Measurements from ENCODE around the gene USE1. TPM values are rescaled to one million over a fixed set of nuclear protein-coding genes. Genes with fewer than 3 reads are reported as not detected.

USE1 gene
- total RNA-seq, 1 experiment from 2014 or later, result 26.2 TPM

- intact Hi-C loops (cut with micrococcal nuclease; ENCODE audit: unreplicated experiment) (no loop called here), in situ Hi-C loops (cut with HindIII; ENCODE audit: low pct_unique_long_range_greater_than_20kb, low sequenced_read_pairs) (no loop called here)
- DNase-seq (ENCODE audit: low read depth, low spot score) (no peak), ATAC-seq (no peak)
- ChIA-PET POLR2A (no interaction called here), CTCF (no interaction called here)
- H3K36me3 ChIP-seq (ENCODE audit: control insufficient read depth, insufficient read depth, low read length), result no peaks in the 10 kb centered on the region; the same call in 1 of the 2 replicates
- H3K4me1 ChIP-seq (ENCODE audit: control insufficient read depth, insufficient read depth, low read length), result no peaks in the 10 kb centered on the region
- BruUV-seq (replicated peaks), result no TSS peak
- no peak overlapping the region for H3K4me3 ChIP-seq (ENCODE audit: low read depth in 2 of 2, low read length in 2 of 2)
- no peaks in the 10 kb centered on the region for H3K27me3 ChIP-seq (ENCODE audit: control insufficient read depth, insufficient read depth, low read length)
- H3K27ac ChIP-seq (ENCODE audit: low read length), result no peak overlapping the region
- TF ChIP-seq, protein P1, sequence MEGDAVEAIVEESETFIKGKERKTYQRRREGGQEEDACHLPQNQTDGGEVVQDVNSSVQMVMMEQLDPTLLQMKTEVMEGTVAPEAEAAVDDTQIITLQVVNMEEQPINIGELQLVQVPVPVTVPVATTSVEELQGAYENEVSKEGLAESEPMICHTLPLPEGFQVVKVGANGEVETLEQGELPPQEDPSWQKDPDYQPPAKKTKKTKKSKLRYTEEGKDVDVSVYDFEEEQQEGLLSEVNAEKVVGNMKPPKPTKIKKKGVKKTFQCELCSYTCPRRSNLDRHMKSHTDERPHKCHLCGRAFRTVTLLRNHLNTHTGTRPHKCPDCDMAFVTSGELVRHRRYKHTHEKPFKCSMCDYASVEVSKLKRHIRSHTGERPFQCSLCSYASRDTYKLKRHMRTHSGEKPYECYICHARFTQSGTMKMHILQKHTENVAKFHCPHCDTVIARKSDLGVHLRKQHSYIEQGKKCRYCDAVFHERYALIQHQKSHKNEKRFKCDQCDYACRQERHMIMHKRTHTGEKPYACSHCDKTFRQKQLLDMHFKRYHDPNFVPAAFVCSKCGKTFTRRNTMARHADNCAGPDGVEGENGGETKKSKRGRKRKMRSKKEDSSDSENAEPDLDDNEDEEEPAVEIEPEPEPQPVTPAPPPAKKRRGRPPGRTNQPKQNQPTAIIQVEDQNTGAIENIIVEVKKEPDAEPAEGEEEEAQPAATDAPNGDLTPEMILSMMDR (IDR thresholded peaks at IDR 0.05), result no peak
- TF ChIP-seq, protein P2, sequence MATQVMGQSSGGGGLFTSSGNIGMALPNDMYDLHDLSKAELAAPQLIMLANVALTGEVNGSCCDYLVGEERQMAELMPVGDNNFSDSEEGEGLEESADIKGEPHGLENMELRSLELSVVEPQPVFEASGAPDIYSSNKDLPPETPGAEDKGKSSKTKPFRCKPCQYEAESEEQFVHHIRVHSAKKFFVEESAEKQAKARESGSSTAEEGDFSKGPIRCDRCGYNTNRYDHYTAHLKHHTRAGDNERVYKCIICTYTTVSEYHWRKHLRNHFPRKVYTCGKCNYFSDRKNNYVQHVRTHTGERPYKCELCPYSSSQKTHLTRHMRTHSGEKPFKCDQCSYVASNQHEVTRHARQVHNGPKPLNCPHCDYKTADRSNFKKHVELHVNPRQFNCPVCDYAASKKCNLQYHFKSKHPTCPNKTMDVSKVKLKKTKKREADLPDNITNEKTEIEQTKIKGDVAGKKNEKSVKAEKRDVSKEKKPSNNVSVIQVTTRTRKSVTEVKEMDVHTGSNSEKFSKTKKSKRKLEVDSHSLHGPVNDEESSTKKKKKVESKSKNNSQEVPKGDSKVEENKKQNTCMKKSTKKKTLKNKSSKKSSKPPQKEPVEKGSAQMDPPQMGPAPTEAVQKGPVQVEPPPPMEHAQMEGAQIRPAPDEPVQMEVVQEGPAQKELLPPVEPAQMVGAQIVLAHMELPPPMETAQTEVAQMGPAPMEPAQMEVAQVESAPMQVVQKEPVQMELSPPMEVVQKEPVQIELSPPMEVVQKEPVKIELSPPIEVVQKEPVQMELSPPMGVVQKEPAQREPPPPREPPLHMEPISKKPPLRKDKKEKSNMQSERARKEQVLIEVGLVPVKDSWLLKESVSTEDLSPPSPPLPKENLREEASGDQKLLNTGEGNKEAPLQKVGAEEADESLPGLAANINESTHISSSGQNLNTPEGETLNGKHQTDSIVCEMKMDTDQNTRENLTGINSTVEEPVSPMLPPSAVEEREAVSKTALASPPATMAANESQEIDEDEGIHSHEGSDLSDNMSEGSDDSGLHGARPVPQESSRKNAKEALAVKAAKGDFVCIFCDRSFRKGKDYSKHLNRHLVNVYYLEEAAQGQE (IDR thresholded peaks at IDR 0.05; ENCODE audit: insufficient read depth in 1 of 2, low read depth in 2 of 2, low read length in 1 of 2), result no peak
- TF ChIP-seq TCF7L2 (IDR thresholded peaks at IDR 0.05; ENCODE audit: low read depth, low read length) (no peak), SIN3A (IDR thresholded peaks at IDR 0.05; ENCODE audit: borderline replicate concordance, insufficient read depth, low read depth, low read length) (no peak), POLR2AphosphoS5 (IDR thresholded peaks at IDR 0.05; ENCODE audit: low read depth, low read length) (no peak)
- H3K9me3 ChIP-seq (ENCODE audit: control insufficient read depth, insufficient read depth, low read depth, low read length), result no peaks in the 10 kb centered on the region
These were observed 20.5 kb upstream of the USE1 start for GRCh38 chr19:17194608-17195007.

DNA sequence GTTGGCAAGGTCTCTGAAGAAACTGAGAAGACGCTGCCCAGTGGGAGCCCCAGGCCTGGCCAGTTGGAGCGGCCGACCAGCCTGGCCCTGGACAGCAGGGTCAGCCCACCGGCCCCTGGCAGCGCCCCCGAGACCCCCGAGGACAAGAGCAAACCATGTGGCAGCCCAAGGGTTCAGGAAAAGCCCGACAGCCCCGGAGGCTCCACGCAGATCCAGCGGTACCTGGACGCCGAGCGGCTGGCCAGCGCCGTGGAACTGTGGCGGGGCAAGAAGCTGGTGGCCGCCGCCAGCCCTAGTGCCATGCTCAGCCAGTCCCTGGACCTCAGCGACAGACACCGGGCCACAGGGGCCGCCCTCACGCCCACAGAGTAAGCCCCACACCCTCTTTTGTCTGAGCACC is 20.1 kb upstream of the USE1 start:
- H3K9me3 ChIP-seq (ENCODE audit: control insufficient read depth, insufficient read depth, low read depth, low read length), result no peaks in the 10 kb centered on the region
- BruUV-seq (replicated peaks), result no TSS peak
- TF ChIP-seq TCF7L2 (IDR thresholded peaks at IDR 0.05; ENCODE audit: low read depth, low read length), result no peak
- TF ChIP-seq, protein P2 (IDR thresholded peaks at IDR 0.05; ENCODE audit: insufficient read depth in 1 of 2, low read depth in 2 of 2, low read length in 1 of 2), result no peak
- TF ChIP-seq, protein P1 (IDR thresholded peaks at IDR 0.05), result no peak
- no peak for TF ChIP-seq POLR2AphosphoS5 (IDR thresholded peaks at IDR 0.05; ENCODE audit: low read depth, low read length)
- no peak for TF ChIP-seq SIN3A (IDR thresholded peaks at IDR 0.05; ENCODE audit: borderline replicate concordance, insufficient read depth, low read depth, low read length)
- no peak for ATAC-seq
- intact Hi-C loops (cut with micrococcal nuclease; ENCODE audit: unreplicated experiment), result no loop called here
- H3K27ac ChIP-seq (ENCODE audit: low read length), result no peak overlapping the region
- DNase-seq (ENCODE audit: low read depth, low spot score), result no peak
- in situ Hi-C loops (cut with HindIII; ENCODE audit: low pct_unique_long_range_greater_than_20kb, low sequenced_read_pairs), result no loop called here
- CTCF ChIA-PET, result no interaction called here
- H3K4me1 ChIP-seq (ENCODE audit: control insufficient read depth, insufficient read depth, low read length), result no peaks in the 10 kb centered on the region
- no peak overlapping the region for H3K4me3 ChIP-seq (ENCODE audit: low read depth in 2 of 2, low read length in 2 of 2)
- no peaks in the 10 kb centered on the region for H3K27me3 ChIP-seq (ENCODE audit: control insufficient read depth, insufficient read depth, low read length)
- POLR2A ChIA-PET, result no interaction called here
- H3K36me3 ChIP-seq (ENCODE audit: control insufficient read depth, insufficient read depth, low read length), result no peaks in the 10 kb centered on the region; the same call in 1 of the 2 replicates

Data from Panc1 (cell line).